SK-MEL-5 (cell line): Measurements from ENCODE around the gene TNFAIP8L3. TPM values are rescaled to one million over a fixed set of nuclear protein-coding genes. Genes with fewer than 3 reads are reported as not detected.
"Not testable (repeated sequence)": the region's sequence is repeated elsewhere in the genome, so short reads cannot be mapped to it uniquely, and the experiment has no call there.

Source experiments
- DNase-seq: peaks from one replicate; pipeline ENCODE4 v3.0.0-alpha.2; 2016; ENCODE audit warnings: low read depth, low spot score
- in situ Hi-C: cut with HindIII; loops from 2 replicates; pipeline ENCODE4 v1.10.0; 2016; ENCODE audit warnings: low sequenced_read_pairs, high pct_unique_total_duplicates, low pct_unique_long_range_greater_than_20kb
- total RNA-seq: library from RNA; depleted of rRNA; stranded (reverse); fragments of >200 nt; shearing (Covaris generic); gene quantifications from 2 replicates; pipeline ENCODE4 v1.2.3, GENCODE V29; 2014

The TNFAIP8L3 gene
- total RNA-seq, 1 experiment from 2014 or later: not detected

- DNase-seq: no peak
- in situ Hi-C loops: no loop called here
Observed at GRCh38 chr15:51046799-51047449, 47.8 kb downstream of the TNFAIP8L3 start.

- in situ Hi-C loops: no loop called here
- no peak for DNase-seq
Observed at GRCh38 chr15:51046016-51046415, 48.7 kb downstream of the TNFAIP8L3 start.

- DNase-seq: no peak
- in situ Hi-C loops: no loop called here
Observed at GRCh38 chr15:51044037-51044727, 50.5 kb downstream of the TNFAIP8L3 start.

DNA sequence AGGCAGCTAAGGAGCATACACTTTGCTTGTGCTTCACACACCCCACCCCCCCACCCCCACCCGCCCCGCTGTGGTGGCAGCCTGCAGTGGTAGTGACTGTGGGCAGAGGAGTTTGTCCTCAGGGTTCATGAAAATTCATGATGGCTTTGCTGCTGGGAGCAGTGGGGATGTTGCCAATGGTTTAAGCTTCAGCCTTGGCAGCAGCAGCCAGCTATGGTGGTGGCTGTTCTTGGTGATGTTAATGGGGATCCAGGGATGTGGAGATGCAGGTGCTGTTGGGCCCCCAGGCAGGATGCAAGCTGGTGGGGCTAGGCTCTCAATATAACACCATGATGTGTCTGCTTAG is 55.8 kb downstream of the TNFAIP8L3 start:
- DNase-seq: no peak
- in situ Hi-C loops: no loop called here

GRCh38 chr15:51038162-51038973 is 56.3 kb downstream of the TNFAIP8L3 start:
- DNase-seq: no peak
- in situ Hi-C loops: no loop called here

DNA sequence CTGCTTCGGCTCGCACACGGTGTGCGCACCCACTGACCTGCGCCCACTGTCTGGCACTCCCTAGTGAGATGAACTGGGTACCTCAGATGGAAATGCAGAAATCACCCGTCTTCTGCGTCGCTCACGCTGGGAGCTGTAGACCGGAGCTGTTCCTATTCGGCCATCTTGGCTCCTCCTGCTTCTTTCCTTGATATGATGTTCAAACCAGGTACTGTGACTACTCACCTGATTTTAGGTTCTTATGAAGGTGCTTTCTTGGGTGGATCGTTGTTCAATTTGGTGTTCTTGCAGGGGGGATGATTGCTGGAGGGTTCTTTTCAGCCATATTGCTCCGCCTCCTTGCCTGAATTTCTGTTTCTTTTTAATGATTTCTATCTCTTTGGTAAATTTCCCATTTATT is 57.2 kb downstream of the TNFAIP8L3 start:
- DNase-seq, in situ Hi-C loops: not testable (repeated sequence)

DNA sequence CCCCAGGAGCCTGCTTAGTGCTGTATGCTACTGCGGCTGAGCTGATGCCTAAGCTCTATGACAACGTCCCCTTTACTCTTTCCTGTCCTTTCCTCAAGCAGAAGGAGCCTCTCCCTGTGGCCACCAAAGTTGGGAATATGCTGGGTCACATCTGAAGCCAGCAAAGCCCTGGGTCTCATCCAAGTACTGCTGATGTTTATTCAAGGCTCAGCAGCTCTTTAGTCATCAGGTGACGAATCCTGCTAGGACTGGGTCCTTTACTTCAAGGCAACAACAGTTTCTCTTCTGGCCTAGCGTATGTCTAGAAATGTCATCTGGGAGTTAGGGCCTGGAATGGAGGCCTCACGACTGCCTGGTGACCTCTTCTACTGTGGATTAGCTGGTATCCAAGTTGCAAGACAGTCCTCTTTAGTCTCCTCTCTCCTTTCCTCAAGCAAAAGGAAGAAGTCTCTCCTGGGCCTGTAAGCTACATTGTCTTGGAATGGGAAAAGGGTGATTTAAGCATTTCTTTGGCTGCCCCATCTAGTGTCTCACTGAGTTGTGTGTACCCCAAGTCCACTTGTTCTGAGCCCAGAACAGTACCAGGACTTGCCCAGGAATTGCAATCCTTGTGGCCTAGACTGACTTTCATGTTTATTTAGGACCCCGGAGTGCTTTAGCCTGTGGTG is 63.9 kb downstream of the TNFAIP8L3 start:
- DNase-seq: no peak
- in situ Hi-C loops: no loop called here

DNA sequence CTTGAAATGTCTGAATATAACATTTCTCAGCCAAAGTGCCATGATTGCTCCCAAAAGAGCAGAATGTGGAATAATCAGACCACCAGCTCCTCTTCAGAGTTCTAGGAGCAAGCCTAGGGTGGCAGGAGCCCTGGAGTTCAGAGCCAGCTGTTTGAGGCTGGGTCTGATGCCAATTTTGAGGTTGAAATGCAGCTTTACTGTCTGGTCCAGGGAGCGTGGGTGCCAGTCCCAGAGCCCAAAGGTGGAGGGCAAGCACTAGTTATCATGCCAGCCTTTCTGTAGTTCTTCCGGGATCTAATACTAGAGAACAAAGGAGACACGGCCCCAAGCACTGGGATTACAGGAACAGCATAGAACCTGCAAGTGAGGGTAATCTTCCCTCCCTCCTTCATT is 69.3 kb downstream of the TNFAIP8L3 start:
- DNase-seq: no peak
- in situ Hi-C loops: no loop called here

DNA sequence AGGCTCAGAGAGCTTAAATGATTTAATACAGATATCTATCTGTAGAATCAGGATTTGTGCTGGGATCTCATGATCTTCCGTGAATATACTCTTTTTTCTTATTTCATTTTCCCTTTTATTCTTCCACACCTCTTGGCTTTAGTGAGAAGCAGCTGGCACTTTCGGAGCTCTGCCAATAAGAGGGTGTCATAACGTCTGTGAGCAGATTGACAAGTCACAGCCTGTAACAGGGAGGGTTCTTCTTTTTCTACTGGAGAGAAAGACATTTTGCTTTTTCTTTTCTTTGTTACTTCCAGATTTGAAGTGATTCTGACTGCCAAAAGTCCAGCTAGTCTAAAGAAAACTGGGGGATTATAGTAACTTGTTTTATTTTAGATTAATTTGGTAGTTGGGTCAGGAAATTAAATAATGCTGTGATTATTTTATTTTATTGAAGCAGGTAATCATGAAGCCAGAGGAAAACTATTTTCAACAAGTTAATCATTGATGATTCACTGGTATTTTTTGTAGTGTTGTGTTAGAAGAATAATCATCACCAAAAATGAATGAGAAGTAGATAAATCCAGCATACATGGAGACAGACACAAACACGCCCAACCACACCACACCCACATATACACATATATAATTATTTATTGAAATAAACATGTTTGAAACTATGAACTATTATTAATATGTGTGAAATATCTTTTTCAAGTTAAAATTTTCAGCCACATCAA is 69.8 kb downstream of the TNFAIP8L3 start:
- in situ Hi-C loops: no loop called here
- no peak for DNase-seq

- DNase-seq: no peak
- in situ Hi-C loops: no loop called here
Observed at GRCh38 chr15:51023499-51023898, 71.2 kb downstream of the TNFAIP8L3 start.

DNA sequence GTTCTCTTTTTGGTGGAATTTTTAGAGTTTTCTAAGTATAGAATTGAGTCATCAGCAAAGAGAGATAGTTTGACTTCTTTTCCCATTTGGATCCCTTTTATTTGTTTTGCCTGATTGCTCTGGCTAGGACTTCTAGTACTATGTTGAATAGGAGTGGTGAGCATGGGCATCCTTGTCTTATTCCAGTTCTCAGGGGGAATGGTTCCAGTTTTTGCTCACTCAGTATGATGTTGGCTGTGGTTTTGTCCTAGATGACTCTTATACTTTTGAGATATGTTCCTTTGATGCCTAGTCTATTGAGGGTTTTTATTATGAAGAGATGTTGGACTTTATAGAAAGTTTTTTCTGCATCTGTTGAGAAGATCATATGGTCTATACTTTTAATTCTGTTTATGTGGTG is 72.5 kb downstream of the TNFAIP8L3 start:
- no peak for DNase-seq
- in situ Hi-C loops: no loop called here

DNA sequence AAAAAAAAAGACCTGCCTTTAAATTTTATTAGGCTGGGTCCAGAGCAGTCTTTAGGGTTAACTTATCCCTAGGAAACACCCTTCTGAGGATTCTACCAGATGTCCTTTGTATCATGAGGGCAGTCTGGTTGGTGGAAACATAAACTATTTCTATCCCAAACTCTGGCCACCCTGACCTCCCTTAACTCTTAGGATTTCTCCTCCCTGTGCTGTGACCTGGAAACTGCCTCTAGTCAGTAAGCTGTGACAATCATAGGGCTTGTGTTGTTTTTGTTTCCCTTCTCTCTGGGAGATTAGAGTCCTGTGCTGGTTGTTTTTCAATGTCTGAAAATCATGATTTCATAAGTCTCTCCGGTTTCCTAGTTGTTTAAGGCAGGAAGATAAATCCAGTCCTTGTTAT is 78.1 kb downstream of the TNFAIP8L3 start:
- in situ Hi-C loops: no loop called here
- DNase-seq: no peak

GRCh38 chr15:51011212-51011611 is 83.5 kb downstream of the TNFAIP8L3 start:
- no peak for DNase-seq
- in situ Hi-C loops: no loop called here

DNA sequence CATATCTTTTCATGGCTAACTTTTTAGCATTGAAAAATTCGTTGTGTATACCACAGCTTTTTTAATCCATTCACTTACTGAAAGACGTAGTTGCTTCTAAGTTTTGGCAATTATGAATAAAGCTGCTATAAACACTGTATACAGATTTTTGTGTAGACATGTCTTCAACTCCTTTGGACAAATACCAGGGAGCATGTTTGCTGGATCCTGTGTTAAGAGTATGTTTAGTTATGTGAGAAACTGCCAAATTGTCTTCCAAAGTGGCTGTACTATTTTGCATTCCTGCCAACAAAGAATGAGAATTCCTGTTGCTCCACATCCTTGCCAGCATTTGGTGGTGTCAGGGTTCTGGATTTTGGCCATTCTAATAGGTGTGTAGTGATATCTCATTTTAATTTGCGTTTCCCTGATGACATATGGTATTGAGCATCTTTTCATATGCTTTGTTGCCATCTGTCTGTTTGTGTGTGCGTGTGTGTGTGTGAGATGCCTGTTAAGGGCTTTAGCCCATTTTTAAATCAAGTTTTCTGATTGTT is 87.5 kb downstream of the TNFAIP8L3 start:
- in situ Hi-C loops: no loop called here
- no peak for DNase-seq
